ENCODE measurements around the gene SLFN5. TPM values are rescaled to one million over a fixed set of nuclear protein-coding genes. Genes with fewer than 3 reads are reported as not detected.

Gene SLFN5
- polyA plus RNA-seq, 1 experiment: 69.0 TPM

GRCh38 chr17:35313875-35314409 is 71.1 kb downstream of the SLFN5 start:
- Histone ChIP-seq H3K9me3 (ENCODE audit: control insufficient read depth, insufficient read depth, low read length) (no peaks in the 10 kb centered on the region), H3K27ac (ENCODE audit: low read depth, low read length) (no peak overlapping the region), H3K4me3 (ENCODE audit: low read depth, low read length) (no peak overlapping the region), H3K27me3 (ENCODE audit: control insufficient read depth, insufficient read depth, low read length) (no peaks in the 10 kb centered on the region)
- TF ChIP-seq, protein P1, sequence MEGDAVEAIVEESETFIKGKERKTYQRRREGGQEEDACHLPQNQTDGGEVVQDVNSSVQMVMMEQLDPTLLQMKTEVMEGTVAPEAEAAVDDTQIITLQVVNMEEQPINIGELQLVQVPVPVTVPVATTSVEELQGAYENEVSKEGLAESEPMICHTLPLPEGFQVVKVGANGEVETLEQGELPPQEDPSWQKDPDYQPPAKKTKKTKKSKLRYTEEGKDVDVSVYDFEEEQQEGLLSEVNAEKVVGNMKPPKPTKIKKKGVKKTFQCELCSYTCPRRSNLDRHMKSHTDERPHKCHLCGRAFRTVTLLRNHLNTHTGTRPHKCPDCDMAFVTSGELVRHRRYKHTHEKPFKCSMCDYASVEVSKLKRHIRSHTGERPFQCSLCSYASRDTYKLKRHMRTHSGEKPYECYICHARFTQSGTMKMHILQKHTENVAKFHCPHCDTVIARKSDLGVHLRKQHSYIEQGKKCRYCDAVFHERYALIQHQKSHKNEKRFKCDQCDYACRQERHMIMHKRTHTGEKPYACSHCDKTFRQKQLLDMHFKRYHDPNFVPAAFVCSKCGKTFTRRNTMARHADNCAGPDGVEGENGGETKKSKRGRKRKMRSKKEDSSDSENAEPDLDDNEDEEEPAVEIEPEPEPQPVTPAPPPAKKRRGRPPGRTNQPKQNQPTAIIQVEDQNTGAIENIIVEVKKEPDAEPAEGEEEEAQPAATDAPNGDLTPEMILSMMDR (IDR thresholded peaks at IDR 0.05; ENCODE audit: low read depth, low read length): no peak
- CTCF ChIA-PET: interaction anchor here (0.8 to 7.3 kb wide), 14 partner anchors 14 to 265 kb away, joined by 3 to 306 read pairs (median 6); partner anchors contain the start of genes PEX12 and SLFN12L
- POLR2A ChIA-PET: no interaction called here
- DNase-seq (ENCODE audit: low read depth, low spot score): no peak

DNA sequence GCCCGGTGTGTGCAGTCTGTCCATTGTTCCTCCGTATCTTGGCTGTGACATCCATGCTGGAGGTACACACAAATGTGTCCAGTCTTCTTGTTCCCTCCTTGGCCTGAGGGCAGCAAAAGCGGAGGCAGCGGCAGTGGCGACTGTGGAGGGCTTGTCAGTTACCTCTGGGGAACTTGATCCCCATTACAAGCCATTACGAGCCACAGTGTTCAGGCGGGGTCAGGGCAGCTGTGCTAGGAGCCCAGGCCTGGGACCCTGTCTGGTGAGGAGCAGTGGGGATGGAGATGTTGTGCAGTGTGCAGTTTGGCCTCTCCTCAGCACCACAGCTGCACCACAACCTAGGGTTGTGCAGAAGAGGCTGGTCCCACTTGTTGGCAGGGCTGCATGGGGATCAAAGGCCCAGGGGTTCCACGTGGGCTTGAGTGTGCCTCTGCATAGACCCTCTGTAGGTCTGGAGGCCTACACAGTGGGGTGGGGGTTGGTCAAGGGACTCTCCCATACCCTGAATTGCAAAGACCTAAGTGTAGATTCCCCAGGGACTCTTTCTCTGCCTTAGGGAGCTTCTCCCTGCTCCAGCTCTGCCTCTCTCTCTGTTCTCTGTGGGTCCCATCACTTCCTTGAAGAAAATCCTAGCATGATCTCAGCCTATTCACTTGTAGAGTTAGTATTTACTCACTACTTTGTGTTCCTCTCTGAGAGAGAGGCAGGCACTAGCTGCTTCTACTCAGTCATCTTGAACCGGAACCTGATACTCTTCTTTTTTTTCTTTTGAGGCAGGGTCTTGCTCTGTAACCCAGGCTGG is 71.7 kb downstream of the SLFN5 start:
- Histone ChIP-seq H3K27ac (ENCODE audit: low read depth, low read length) (no peak overlapping the region), H3K4me3 (ENCODE audit: low read depth, low read length) (no peak overlapping the region), H3K9me3 (ENCODE audit: control insufficient read depth, insufficient read depth, low read length) (no peaks in the 10 kb centered on the region), H3K27me3 (ENCODE audit: control insufficient read depth, insufficient read depth, low read length) (peaks cover 2% of the 10 kb centered on the region)
- ChIA-PET POLR2A (no interaction called here), CTCF (interaction anchor here (1.2 to 7.3 kb wide), 2 partner anchors 225 to 433 kb away, joined by 3 to 306 read pairs; partner anchors contain the start of gene SLFN12L)
- DNase-seq (ENCODE audit: low read depth, low spot score): no peak
- TF ChIP-seq, protein P1 (IDR thresholded peaks at IDR 0.05; ENCODE audit: low read depth, low read length): no peak

DNA sequence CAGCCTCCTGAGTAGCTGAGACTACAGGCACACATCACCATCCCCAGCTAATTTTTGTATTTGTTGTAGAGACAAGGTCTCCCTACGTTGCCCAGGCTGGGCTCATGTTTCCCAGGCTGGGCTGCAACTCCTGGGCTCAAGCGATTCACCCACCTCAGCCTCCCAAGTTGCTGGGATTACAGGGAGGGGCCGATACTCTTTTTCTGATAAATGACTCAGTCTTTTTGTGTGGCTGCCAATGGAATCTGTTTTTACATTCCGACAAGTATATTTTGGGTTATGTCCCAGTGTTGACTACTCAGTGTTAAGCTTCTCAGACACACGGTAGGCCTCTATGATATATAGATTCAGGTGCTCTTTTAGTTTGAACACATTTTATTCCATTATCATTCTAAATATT is 72.4 kb downstream of the SLFN5 start:
- no peak overlapping the region for H3K27ac ChIP-seq (ENCODE audit: low read depth, low read length)
- H3K4me3 ChIP-seq (ENCODE audit: low read depth, low read length): no peak overlapping the region
- H3K9me3 ChIP-seq (ENCODE audit: control insufficient read depth, insufficient read depth, low read length): no peaks in the 10 kb centered on the region
- ChIA-PET POLR2A (no interaction called here), CTCF (interaction anchor here (1.2 to 7.3 kb wide), 2 partner anchors 224 to 432 kb away, joined by 3 to 306 read pairs; partner anchors contain the start of gene SLFN12L)
- H3K27me3 ChIP-seq (ENCODE audit: control insufficient read depth, insufficient read depth, low read length): peaks cover 2% of the 10 kb centered on the region
- peak; percentile 21 for DNase-seq (ENCODE audit: low read depth, low spot score)
- TF ChIP-seq, protein P1 (IDR thresholded peaks at IDR 0.05; ENCODE audit: low read depth, low read length): no peak

DNA sequence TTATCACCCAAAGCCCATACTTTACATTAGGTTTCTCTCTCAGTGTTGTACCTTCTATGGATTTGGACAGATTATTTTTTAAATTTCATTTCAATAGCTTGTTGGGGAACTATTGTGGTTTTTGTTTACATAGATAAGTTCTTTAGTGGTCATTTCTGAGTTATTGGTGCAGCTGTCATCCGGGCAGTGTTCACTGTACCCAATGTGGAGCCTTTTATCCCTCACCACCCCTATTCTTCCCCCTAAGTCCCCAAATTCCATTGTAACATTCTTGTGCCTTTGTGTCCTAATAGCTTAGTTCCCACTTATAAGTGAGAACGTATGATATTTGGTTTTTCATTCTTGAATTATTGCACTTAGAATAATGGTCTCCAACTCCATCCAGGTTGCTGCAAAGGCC is 73.1 kb downstream of the SLFN5 start:
- TF ChIP-seq, protein P1 (IDR thresholded peaks at IDR 0.05; ENCODE audit: low read depth, low read length): no peak
- H3K4me3 ChIP-seq (ENCODE audit: low read depth, low read length): no peak overlapping the region
- ChIA-PET POLR2A (interaction anchor here (0.6 kb wide), 1 partner anchor 58 kb away, joined by 4 read pairs; no protein-coding TSS in a partner anchor), CTCF (interaction anchor here (7.3 kb wide), 1 partner anchor 223 kb away, joined by 306 read pairs; the partner anchor contains the start of gene SLFN12L)
- H3K9me3 ChIP-seq (ENCODE audit: control insufficient read depth, insufficient read depth, low read length): no peaks in the 10 kb centered on the region
- no peak overlapping the region for H3K27ac ChIP-seq (ENCODE audit: low read depth, low read length)
- peaks cover 2% of the 10 kb centered on the region for H3K27me3 ChIP-seq (ENCODE audit: control insufficient read depth, insufficient read depth, low read length)
- DNase-seq (ENCODE audit: low read depth, low spot score): no peak

DNA sequence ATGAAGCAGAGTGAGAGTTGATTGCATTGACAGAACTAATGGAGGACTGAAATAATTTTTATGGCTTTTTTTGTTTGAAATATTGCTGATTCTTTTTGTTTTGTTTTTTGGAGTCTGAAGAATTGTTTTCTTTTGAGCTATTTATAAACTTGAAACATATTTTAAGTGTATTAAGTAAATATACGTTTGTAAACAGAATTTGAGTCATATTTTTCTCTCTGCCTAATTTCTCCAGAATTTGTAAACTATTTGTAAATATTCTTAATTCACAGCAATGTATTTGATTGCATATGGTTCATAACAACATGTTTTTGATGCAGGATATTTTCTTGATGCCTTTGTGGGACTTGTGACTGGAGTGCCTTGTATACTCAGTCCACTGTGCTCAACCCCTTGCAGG is 79.9 kb downstream of the SLFN5 start:
- ChIA-PET CTCF (interaction anchor here (0.7 kb wide), 1 partner anchor 10 kb away, joined by 6 read pairs; no protein-coding TSS in a partner anchor), POLR2A (interaction anchor here (0.7 kb wide), 1 partner anchor 253 kb away, joined by 3 read pairs; no protein-coding TSS in a partner anchor)
- Histone ChIP-seq H3K9me3 (ENCODE audit: control insufficient read depth, insufficient read depth, low read length) (no peaks in the 10 kb centered on the region), H3K27ac (ENCODE audit: low read depth, low read length) (no peak overlapping the region), H3K4me3 (ENCODE audit: low read depth, low read length) (no peak overlapping the region), H3K27me3 (ENCODE audit: control insufficient read depth, insufficient read depth, low read length) (peaks cover 2% of the 10 kb centered on the region)
- no peak for DNase-seq (ENCODE audit: low read depth, low spot score)
- TF ChIP-seq, protein P1 (IDR thresholded peaks at IDR 0.05; ENCODE audit: low read depth, low read length): no peak

Measured in AG04450 (cell line).